Right lobe of liver (tissue), 4 donors: ENCODE results near the gene CRYBA2.

Experiments used
- POLR2A ChIP-seq: fragments of 450-650 bp; IDR thresholded peaks from one replicate; pipeline ENCODE4 v1.6.1; 2017; ENCODE audit warnings: antibody characterized with exemption, mild to moderate bottlenecking
- TF ChIP-seq, protein P1 (sequence below), 4 donors: fragments of 200-600 bp in 3 of 4; fragments of 450-650 bp in 1 of 4; IDR thresholded peaks; one replicate each; pipeline versions ENCODE4 v1.5.1 to v1.8.0; 2016 to 2022; ENCODE audit warnings: antibody characterized with exemption in 4 of 4, mild to moderate bottlenecking in 2 of 4
- donor health status: DM: no; HTN: no; CAD: no.
- donor health status: DM: no; HTN: no; CAD: no.
- donor health status: DM: no; HTN: yes; CAD: no.

DNA sequence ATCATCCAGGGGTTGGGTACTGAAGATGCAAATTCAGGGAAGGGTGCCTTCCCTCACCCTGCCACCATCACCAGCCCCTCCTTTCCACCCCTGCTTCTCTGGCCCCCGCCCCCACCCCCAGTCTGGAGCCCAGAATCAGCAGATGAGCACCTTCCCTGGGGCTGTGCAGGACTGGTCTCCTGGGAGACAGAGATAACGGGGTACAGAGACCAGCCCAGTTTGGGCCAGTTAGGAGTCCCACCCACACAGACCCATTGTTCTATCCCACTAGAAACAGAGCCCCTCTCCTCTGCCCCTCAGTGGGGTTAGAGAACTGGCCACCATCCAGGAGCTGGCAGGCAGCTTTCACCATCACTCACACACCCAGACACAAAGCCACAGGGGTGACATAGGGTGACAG is 4.5 kb upstream of the CRYBA2 start:
- TF ChIP-seq POLR2A = no peak
- TF ChIP-seq, protein P1, sequence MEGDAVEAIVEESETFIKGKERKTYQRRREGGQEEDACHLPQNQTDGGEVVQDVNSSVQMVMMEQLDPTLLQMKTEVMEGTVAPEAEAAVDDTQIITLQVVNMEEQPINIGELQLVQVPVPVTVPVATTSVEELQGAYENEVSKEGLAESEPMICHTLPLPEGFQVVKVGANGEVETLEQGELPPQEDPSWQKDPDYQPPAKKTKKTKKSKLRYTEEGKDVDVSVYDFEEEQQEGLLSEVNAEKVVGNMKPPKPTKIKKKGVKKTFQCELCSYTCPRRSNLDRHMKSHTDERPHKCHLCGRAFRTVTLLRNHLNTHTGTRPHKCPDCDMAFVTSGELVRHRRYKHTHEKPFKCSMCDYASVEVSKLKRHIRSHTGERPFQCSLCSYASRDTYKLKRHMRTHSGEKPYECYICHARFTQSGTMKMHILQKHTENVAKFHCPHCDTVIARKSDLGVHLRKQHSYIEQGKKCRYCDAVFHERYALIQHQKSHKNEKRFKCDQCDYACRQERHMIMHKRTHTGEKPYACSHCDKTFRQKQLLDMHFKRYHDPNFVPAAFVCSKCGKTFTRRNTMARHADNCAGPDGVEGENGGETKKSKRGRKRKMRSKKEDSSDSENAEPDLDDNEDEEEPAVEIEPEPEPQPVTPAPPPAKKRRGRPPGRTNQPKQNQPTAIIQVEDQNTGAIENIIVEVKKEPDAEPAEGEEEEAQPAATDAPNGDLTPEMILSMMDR (IDR thresholded peaks at IDR 0.05) = no peak
